ENCODE data around the gene SLC2A10.

Gene SLC2A10

GRCh38 chr20:46699651-46700359 is 9.6 kb upstream of the SLC2A10 start:
- Histone ChIP-seq H3K4me1 (ENCODE audit: control insufficient read depth, insufficient read depth, low read length) (peaks cover 17% of the 10 kb centered on the region), H3K9ac (ENCODE audit: low read depth, low read length) (no peak overlapping the region), H3K9me3 (ENCODE audit: control insufficient read depth, insufficient read depth, low read length) (no peaks in the 10 kb centered on the region), H3K4me3 (ENCODE audit: low read depth, low read length) (no peak overlapping the region), H3K27me3 (ENCODE audit: control insufficient read depth, insufficient read depth, low read length) (no peaks in the 10 kb centered on the region), H3K36me3 (ENCODE audit: control insufficient read depth, insufficient read depth, low read length) (no peaks in the 10 kb centered on the region)

DNA sequence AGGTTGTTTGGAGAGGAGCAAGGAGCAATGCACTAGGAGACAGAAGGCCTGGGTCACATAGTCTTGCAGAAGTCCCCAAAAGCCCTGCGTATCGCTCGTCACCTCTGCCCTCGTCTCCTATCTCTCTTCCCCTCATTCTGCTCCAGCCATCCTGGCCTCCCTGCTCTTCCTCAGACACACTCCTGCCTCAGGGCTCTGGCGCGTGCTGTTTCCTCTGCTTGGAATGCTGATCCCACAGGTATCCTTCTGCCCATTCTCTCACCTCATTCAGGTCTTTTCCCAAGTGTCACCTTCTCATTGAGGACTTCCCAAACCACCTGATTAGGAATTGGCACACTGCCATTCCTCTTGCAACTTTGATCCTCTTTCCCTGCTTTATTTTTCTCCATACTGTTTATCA is 9.0 kb upstream of the SLC2A10 start:
- no peaks in the 10 kb centered on the region for H3K27me3 ChIP-seq (ENCODE audit: control insufficient read depth, insufficient read depth, low read length)
- H3K9ac ChIP-seq (ENCODE audit: low read depth, low read length) = no peak overlapping the region
- H3K9me3 ChIP-seq (ENCODE audit: control insufficient read depth, insufficient read depth, low read length) = no peaks in the 10 kb centered on the region
- peaks cover 18% of the 10 kb centered on the region for H3K4me1 ChIP-seq (ENCODE audit: control insufficient read depth, insufficient read depth, low read length)
- H3K36me3 ChIP-seq (ENCODE audit: control insufficient read depth, insufficient read depth, low read length) = no peaks in the 10 kb centered on the region
- H3K4me3 ChIP-seq (ENCODE audit: low read depth, low read length) = no peak overlapping the region

GRCh38 chr20:46701057-46701456 is 8.4 kb upstream of the SLC2A10 start:
- no peaks in the 10 kb centered on the region for H3K9me3 ChIP-seq (ENCODE audit: control insufficient read depth, insufficient read depth, low read length)
- no peak overlapping the region for H3K4me3 ChIP-seq (ENCODE audit: low read depth, low read length)
- peak overlapping the region; percentile 30 for H3K9ac ChIP-seq (ENCODE audit: low read depth, low read length)
- H3K4me1 ChIP-seq (ENCODE audit: control insufficient read depth, insufficient read depth, low read length) = peaks cover 18% of the 10 kb centered on the region
- no peaks in the 10 kb centered on the region for H3K36me3 ChIP-seq (ENCODE audit: control insufficient read depth, insufficient read depth, low read length)
- H3K27me3 ChIP-seq (ENCODE audit: control insufficient read depth, insufficient read depth, low read length) = no peaks in the 10 kb centered on the region

GRCh38 chr20:46701556-46701955 is 7.9 kb upstream of the SLC2A10 start:
- Histone ChIP-seq H3K4me1 (ENCODE audit: control insufficient read depth, insufficient read depth, low read length) (peaks cover 18% of the 10 kb centered on the region), H3K9ac (ENCODE audit: low read depth, low read length) (peak overlapping the region; percentile 30), H3K27me3 (ENCODE audit: control insufficient read depth, insufficient read depth, low read length) (no peaks in the 10 kb centered on the region), H3K9me3 (ENCODE audit: control insufficient read depth, insufficient read depth, low read length) (peaks cover 2% of the 10 kb centered on the region), H3K4me3 (ENCODE audit: low read depth, low read length) (no peak overlapping the region), H3K36me3 (ENCODE audit: control insufficient read depth, insufficient read depth, low read length) (no peaks in the 10 kb centered on the region)

DNA sequence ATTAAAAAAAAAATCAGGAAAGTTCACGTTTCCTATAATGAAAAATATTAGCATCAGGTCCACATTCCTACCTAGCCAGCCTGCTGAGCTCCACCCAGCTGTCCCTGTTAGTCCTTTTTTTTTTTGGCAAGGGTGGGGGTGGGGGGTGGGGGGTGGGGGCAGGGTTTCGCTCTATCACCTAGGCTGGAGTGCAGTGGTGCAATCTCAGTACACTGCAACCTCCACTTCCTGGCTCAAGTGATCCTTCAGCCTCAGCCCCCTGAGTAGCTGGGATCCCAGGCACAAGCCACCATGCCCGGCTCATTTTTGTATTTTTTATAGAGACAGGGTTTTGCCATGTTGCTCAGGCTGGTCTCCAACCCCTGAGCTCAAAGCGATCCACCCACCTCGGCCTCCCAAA is 7.5 kb upstream of the SLC2A10 start:
- peaks cover 18% of the 10 kb centered on the region for H3K4me1 ChIP-seq (ENCODE audit: control insufficient read depth, insufficient read depth, low read length)
- no peaks in the 10 kb centered on the region for H3K36me3 ChIP-seq (ENCODE audit: control insufficient read depth, insufficient read depth, low read length)
- H3K4me3 ChIP-seq (ENCODE audit: low read depth, low read length) = no peak overlapping the region
- H3K9me3 ChIP-seq (ENCODE audit: control insufficient read depth, insufficient read depth, low read length) = peaks cover 4% of the 10 kb centered on the region
- no peaks in the 10 kb centered on the region for H3K27me3 ChIP-seq (ENCODE audit: control insufficient read depth, insufficient read depth, low read length)
- no peak overlapping the region for H3K9ac ChIP-seq (ENCODE audit: low read depth, low read length)

GRCh38 chr20:46702447-46703203 is 6.8 kb upstream of the SLC2A10 start:
- peaks cover 18% of the 10 kb centered on the region for H3K4me1 ChIP-seq (ENCODE audit: control insufficient read depth, insufficient read depth, low read length)
- H3K27me3 ChIP-seq (ENCODE audit: control insufficient read depth, insufficient read depth, low read length) = no peaks in the 10 kb centered on the region
- H3K4me3 ChIP-seq (ENCODE audit: low read depth, low read length) = no peak overlapping the region
- no peaks in the 10 kb centered on the region for H3K36me3 ChIP-seq (ENCODE audit: control insufficient read depth, insufficient read depth, low read length)
- H3K9me3 ChIP-seq (ENCODE audit: control insufficient read depth, insufficient read depth, low read length) = peaks cover 4% of the 10 kb centered on the region
- H3K9ac ChIP-seq (ENCODE audit: low read depth, low read length) = no peak overlapping the region

DNA sequence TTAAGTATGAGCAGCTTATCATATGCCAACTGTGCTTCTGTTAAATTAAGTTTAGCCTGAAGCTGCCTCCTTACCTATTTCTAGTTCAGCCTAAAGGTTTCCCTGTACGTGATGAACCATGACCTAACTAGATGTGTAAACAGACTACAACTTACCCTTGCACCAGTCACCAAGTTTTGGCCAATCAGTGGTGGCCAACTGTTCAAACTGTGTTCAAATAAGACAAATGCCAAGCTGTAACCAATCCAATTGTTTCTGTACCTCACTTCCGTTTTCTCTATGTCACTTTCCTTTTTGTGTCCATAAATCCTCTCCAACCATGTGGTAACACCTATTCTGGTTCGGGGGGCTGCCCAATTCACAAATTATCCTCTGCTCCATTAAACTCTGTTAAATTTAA is 6.0 kb upstream of the SLC2A10 start:
- no peak overlapping the region for H3K4me3 ChIP-seq (ENCODE audit: low read depth, low read length)
- H3K36me3 ChIP-seq (ENCODE audit: control insufficient read depth, insufficient read depth, low read length) = no peaks in the 10 kb centered on the region
- H3K9me3 ChIP-seq (ENCODE audit: control insufficient read depth, insufficient read depth, low read length) = peaks cover 4% of the 10 kb centered on the region
- H3K4me1 ChIP-seq (ENCODE audit: control insufficient read depth, insufficient read depth, low read length) = peaks cover 21% of the 10 kb centered on the region
- H3K27me3 ChIP-seq (ENCODE audit: control insufficient read depth, insufficient read depth, low read length) = no peaks in the 10 kb centered on the region
- H3K9ac ChIP-seq (ENCODE audit: low read depth, low read length) = no peak overlapping the region

- Histone ChIP-seq H3K9ac (ENCODE audit: low read depth, low read length) (no peak overlapping the region), H3K27me3 (ENCODE audit: control insufficient read depth, insufficient read depth, low read length) (no peaks in the 10 kb centered on the region), H3K36me3 (ENCODE audit: control insufficient read depth, insufficient read depth, low read length) (no peaks in the 10 kb centered on the region), H3K4me3 (ENCODE audit: low read depth, low read length) (no peak overlapping the region), H3K9me3 (ENCODE audit: control insufficient read depth, insufficient read depth, low read length) (peaks cover 4% of the 10 kb centered on the region), H3K4me1 (ENCODE audit: control insufficient read depth, insufficient read depth, low read length) (peaks cover 26% of the 10 kb centered on the region)
These were observed 4.6 kb upstream of the SLC2A10 start for GRCh38 chr20:46704714-46705377.

- no peaks in the 10 kb centered on the region for H3K27me3 ChIP-seq (ENCODE audit: control insufficient read depth, insufficient read depth, low read length)
- H3K4me3 ChIP-seq (ENCODE audit: low read depth, low read length) = no peak overlapping the region
- peaks cover 4% of the 10 kb centered on the region for H3K9me3 ChIP-seq (ENCODE audit: control insufficient read depth, insufficient read depth, low read length)
- H3K4me1 ChIP-seq (ENCODE audit: control insufficient read depth, insufficient read depth, low read length) = peaks cover 28% of the 10 kb centered on the region
- H3K9ac ChIP-seq (ENCODE audit: low read depth, low read length) = no peak overlapping the region
- H3K36me3 ChIP-seq (ENCODE audit: control insufficient read depth, insufficient read depth, low read length) = no peaks in the 10 kb centered on the region
These were observed 4.1 kb upstream of the SLC2A10 start for GRCh38 chr20:46705378-46705729.

DNA sequence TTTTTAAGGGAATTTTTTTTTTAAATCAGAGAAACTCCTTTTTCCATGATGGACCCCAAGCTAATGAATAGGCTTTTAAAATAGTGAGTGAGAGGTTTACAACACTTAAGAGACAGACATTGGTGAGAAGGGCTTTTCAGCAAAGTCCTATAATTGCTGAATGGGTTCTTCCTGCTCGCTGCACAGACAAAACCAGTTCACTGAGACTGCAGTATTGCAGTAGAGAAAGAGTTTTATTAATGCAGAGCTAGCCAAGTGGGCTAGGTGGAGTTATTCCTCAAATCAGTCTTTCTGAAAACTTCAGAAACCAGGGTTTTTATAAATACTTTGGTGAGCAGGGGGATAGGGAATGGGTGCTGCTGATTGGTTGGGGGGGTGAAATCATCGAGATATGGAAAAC is 3.2 kb upstream of the SLC2A10 start:
- Histone ChIP-seq H3K4me1 (ENCODE audit: control insufficient read depth, insufficient read depth, low read length) (peaks cover 29% of the 10 kb centered on the region), H3K36me3 (ENCODE audit: control insufficient read depth, insufficient read depth, low read length) (no peaks in the 10 kb centered on the region), H3K9me3 (ENCODE audit: control insufficient read depth, insufficient read depth, low read length) (peaks cover 4% of the 10 kb centered on the region), H3K4me3 (ENCODE audit: low read depth, low read length) (no peak overlapping the region), H3K9ac (ENCODE audit: low read depth, low read length) (no peak overlapping the region), H3K27me3 (ENCODE audit: control insufficient read depth, insufficient read depth, low read length) (no peaks in the 10 kb centered on the region)

DNA sequence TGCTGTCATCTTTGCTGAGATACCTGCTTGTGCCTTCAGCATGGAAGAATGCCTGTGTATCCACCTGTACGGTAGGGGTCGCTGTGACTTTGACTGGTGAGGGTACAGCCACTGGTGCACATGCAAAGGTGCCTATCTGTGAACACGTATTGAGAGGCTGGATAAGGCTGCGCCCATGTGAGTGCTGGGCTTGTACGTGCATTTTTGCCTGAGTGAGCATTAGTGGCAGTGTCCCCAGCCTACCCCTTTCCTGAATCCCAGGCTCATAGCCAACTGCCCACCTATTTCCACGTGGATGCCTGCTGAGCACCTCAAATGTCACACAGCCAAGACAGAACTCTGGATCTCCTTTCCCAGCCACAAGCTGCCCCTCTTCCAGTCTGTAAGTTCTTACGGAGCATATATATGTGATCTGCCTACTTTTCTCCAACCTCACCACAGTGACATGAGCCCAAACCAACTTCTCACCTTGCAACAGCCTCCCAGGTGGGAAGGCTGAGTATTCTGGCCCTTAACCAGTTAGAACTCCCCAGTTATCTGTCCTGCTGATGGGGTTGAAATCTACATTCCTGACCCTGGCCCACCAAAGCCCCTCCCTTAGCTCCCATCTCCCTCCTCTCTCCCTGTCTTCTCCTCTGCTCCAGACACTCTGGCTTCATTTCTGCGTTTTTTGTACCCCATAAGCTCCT is 1.1 kb upstream of the SLC2A10 start:
- Histone ChIP-seq H3K4me1 (ENCODE audit: control insufficient read depth, insufficient read depth, low read length) (peaks cover 14% of the 10 kb centered on the region), H3K27me3 (ENCODE audit: control insufficient read depth, insufficient read depth, low read length) (no peaks in the 10 kb centered on the region), H3K36me3 (ENCODE audit: control insufficient read depth, insufficient read depth, low read length) (no peaks in the 10 kb centered on the region), H3K9ac (ENCODE audit: low read depth, low read length) (no peak overlapping the region), H3K4me3 (ENCODE audit: low read depth, low read length) (peak overlapping the region; percentile 20), H3K9me3 (ENCODE audit: control insufficient read depth, insufficient read depth, low read length) (peaks cover 4% of the 10 kb centered on the region)

All from iPS-15b (cell line).